ENCODE measurements around the gene MICAL3.

Gene MICAL3

GRCh38 chr22:17815703-17816254 is 208.6 kb downstream of the MICAL3 start:
- Histone ChIP-seq H3K9me3 (ENCODE audit: low read length) (no peaks in the 10 kb centered on the region), H3K79me2 (ENCODE audit: insufficient read depth, low read length) (no peaks in the 10 kb centered on the region), H3K27me3 (ENCODE audit: insufficient read depth, low read length) (no peaks in the 10 kb centered on the region), H3K9me2 (ENCODE audit: low read depth, low read length) (no peaks in the 10 kb centered on the region), H3K9ac (ENCODE audit: low read length) (no peak overlapping the region), H3K4me2 (ENCODE audit: low read length) (no peak overlapping the region), H3K4me1 (ENCODE audit: insufficient read depth, low read length, severe bottlenecking) (peaks cover 12% of the 10 kb centered on the region), H3K27ac (ENCODE audit: low read depth, low read length, poor library complexity, severe bottlenecking) (no peak overlapping the region), H3K4me3 (ENCODE audit: low read depth, low read length, poor library complexity, severe bottlenecking) (no peak overlapping the region), H2AFZ (ENCODE audit: low read length) (no peak overlapping the region), H3F3A (ENCODE audit: insufficient read depth, low read length) (no peaks in the 10 kb centered on the region), H3K36me3 (ENCODE audit: insufficient read depth, low read length) (peaks cover 3% of the 10 kb centered on the region; the same call in 1 of the 2 replicates), H4K20me1 (ENCODE audit: insufficient read depth, low read length) (no peaks in the 10 kb centered on the region)
- TF ChIP-seq, protein P1, sequence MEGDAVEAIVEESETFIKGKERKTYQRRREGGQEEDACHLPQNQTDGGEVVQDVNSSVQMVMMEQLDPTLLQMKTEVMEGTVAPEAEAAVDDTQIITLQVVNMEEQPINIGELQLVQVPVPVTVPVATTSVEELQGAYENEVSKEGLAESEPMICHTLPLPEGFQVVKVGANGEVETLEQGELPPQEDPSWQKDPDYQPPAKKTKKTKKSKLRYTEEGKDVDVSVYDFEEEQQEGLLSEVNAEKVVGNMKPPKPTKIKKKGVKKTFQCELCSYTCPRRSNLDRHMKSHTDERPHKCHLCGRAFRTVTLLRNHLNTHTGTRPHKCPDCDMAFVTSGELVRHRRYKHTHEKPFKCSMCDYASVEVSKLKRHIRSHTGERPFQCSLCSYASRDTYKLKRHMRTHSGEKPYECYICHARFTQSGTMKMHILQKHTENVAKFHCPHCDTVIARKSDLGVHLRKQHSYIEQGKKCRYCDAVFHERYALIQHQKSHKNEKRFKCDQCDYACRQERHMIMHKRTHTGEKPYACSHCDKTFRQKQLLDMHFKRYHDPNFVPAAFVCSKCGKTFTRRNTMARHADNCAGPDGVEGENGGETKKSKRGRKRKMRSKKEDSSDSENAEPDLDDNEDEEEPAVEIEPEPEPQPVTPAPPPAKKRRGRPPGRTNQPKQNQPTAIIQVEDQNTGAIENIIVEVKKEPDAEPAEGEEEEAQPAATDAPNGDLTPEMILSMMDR (IDR thresholded peaks at IDR 0.05; ENCODE audit: low read length), result no peak
- TF ChIP-seq EZH2 (IDR thresholded peaks at IDR 0.05; ENCODE audit: borderline replicate concordance, low read length), result no peak

DNA sequence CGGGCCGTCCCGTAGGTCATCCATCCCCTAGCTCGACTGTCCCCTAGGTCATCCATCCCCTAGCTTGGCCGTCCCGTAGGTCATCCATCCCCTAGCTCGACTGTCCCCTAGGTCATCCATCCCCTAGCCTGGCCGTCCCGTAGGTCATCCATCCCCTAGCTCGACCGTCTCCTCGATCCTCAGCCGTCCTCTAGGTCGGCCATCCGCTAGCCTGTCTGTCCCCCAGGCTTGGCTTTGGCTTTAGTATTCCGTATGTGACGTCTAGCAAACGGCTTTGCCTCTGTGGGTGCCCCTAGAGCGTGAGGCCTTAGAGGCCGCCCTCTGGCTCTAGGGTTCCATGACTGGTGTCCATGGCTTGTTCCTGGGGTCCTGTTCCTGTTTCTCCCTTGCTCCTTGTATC is 209.5 kb downstream of the MICAL3 start:
- H3K9me3 ChIP-seq (ENCODE audit: low read length), result no peaks in the 10 kb centered on the region
- H3K36me3 ChIP-seq (ENCODE audit: insufficient read depth, low read length), result peaks cover 3% of the 10 kb centered on the region; the same call in 1 of the 2 replicates
- TF ChIP-seq EZH2 (IDR thresholded peaks at IDR 0.05; ENCODE audit: borderline replicate concordance, low read length), result no peak
- H3K79me2 ChIP-seq (ENCODE audit: insufficient read depth, low read length), result no peaks in the 10 kb centered on the region
- no peaks in the 10 kb centered on the region for H3F3A ChIP-seq (ENCODE audit: insufficient read depth, low read length)
- H3K4me2 ChIP-seq (ENCODE audit: low read length), result no peak overlapping the region
- H3K27me3 ChIP-seq (ENCODE audit: insufficient read depth, low read length), result no peaks in the 10 kb centered on the region
- no peak overlapping the region for H3K4me3 ChIP-seq (ENCODE audit: low read depth, low read length, poor library complexity, severe bottlenecking)
- H3K27ac ChIP-seq (ENCODE audit: low read depth, low read length, poor library complexity, severe bottlenecking), result no peak overlapping the region
- no peak overlapping the region for H2AFZ ChIP-seq (ENCODE audit: low read length)
- H3K9ac ChIP-seq (ENCODE audit: low read length), result no peak overlapping the region
- peaks cover 12% of the 10 kb centered on the region for H3K4me1 ChIP-seq (ENCODE audit: insufficient read depth, low read length, severe bottlenecking)
- H3K9me2 ChIP-seq (ENCODE audit: low read depth, low read length), result no peaks in the 10 kb centered on the region
- no peaks in the 10 kb centered on the region for H4K20me1 ChIP-seq (ENCODE audit: insufficient read depth, low read length)

DNA sequence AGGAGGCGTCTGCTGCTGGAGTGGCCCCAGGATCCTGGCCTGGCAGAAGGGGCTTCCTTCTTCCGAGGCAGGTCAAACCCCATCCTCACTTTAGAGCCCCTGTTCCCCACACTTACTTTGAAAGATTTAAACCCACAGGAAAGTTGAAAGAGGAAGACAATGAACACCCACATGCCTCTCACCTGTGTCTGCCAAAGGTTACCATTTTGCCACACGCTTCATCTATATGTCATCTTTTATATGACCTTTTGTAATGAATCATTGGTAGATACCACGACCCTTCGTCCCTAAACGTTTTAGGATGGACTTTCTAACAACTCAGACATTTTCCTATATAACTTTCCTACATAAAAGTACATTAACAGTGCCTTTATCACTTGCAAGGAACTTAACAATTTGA is 210.3 kb downstream of the MICAL3 start:
- Histone ChIP-seq H2AFZ (ENCODE audit: low read length) (no peak overlapping the region), H3K36me3 (ENCODE audit: insufficient read depth, low read length) (peaks cover 3% of the 10 kb centered on the region; the same call in 1 of the 2 replicates), H3K27me3 (ENCODE audit: insufficient read depth, low read length) (no peaks in the 10 kb centered on the region)

More for the DNA sequence above, 210.3 kb downstream of the MICAL3 start:
- no peak overlapping the region for H3K27ac ChIP-seq (ENCODE audit: low read depth, low read length, poor library complexity, severe bottlenecking)
- no peak overlapping the region for H3K4me3 ChIP-seq (ENCODE audit: low read depth, low read length, poor library complexity, severe bottlenecking)
- H3K9me3 ChIP-seq (ENCODE audit: low read length), result no peaks in the 10 kb centered on the region
- TF ChIP-seq EZH2 (IDR thresholded peaks at IDR 0.05; ENCODE audit: borderline replicate concordance, low read length), result no peak
- TF ChIP-seq, protein P1 (IDR thresholded peaks at IDR 0.05; ENCODE audit: low read length), result no peak
- no peaks in the 10 kb centered on the region for H4K20me1 ChIP-seq (ENCODE audit: insufficient read depth, low read length)
- no peaks in the 10 kb centered on the region for H3F3A ChIP-seq (ENCODE audit: insufficient read depth, low read length)
- peaks cover 12% of the 10 kb centered on the region for H3K4me1 ChIP-seq (ENCODE audit: insufficient read depth, low read length, severe bottlenecking)
- H3K4me2 ChIP-seq (ENCODE audit: low read length), result no peak overlapping the region
- H3K9ac ChIP-seq (ENCODE audit: low read length), result no peak overlapping the region
- H3K79me2 ChIP-seq (ENCODE audit: insufficient read depth, low read length), result no peaks in the 10 kb centered on the region
- no peaks in the 10 kb centered on the region for H3K9me2 ChIP-seq (ENCODE audit: low read depth, low read length)
